OCI-LY1 (cell line): ENCODE data around the gene PPM1G.

Experiments used
- CTCF ChIP-seq: fragments of 200-600 bp; sonication (generic), shearing (Covaris generic); IDR thresholded peaks from 2 replicates; pipeline ENCODE4 v1.5.1; 2017; ENCODE audit warnings: mild to moderate bottlenecking, antibody characterized with exemption, low read length, moderate library complexity, mixed read lengths
- EZH2 ChIP-seq: fragments of 200-600 bp; sonication (generic), shearing (Covaris generic); IDR thresholded peaks from 2 replicates; pipeline ENCODE4 v1.8.0; 2017; ENCODE audit warnings: borderline replicate concordance, mixed run types, mild to moderate bottlenecking, antibody characterized with exemption, low read length, moderate library complexity, mixed read lengths

GRCh38 chr2:27442920-27443282 is 33.5 kb upstream of the PPM1G start:
- no peak for TF ChIP-seq CTCF
- TF ChIP-seq EZH2 = no peak
